SIG-M5 (cell line): ENCODE results near the gene RIOK3.
"Not testable (repeated sequence)": the region's sequence is repeated elsewhere in the genome, so short reads cannot be mapped to it uniquely, and the experiment has no call there.

Source experiments
- DNase-seq: peaks from one replicate; lab custom pipeline; 2025; lab: John Stamatoyannopoulos, UW

Gene RIOK3

DNA sequence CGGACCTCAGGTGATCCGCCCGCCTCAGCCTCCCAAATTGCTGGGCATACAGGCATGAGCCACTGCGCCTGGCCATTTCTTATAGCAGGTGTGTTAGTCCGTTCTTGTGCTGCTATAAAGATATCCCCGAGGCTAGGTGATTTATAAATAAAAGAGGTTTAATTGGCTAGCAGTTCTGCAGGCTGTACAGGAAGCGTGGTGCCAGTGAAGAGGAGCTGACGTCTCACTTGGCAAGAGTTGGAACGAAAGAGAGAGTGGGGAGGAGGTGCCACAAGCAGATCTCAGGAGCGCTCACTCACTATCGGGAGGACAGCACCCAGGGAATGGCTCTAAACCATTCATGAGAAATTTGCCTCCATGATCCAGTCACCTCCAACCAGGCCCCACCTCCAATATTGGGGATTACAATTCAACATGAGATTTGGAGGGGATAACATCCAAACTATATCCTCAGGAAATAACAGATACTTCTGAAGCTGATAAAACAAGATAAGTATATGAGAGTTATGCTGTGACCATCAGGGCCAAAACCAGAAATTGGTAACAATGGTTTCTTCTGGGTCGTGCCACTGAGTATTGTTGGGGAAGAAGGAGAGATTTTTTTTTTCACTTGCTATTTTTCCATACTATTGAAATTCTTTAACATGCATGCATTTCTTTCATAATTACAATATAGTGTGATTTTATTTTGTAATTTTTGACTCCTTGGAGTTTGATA, 42.8 kb downstream of the RIOK3 start:
- no peak for DNase-seq

DNA sequence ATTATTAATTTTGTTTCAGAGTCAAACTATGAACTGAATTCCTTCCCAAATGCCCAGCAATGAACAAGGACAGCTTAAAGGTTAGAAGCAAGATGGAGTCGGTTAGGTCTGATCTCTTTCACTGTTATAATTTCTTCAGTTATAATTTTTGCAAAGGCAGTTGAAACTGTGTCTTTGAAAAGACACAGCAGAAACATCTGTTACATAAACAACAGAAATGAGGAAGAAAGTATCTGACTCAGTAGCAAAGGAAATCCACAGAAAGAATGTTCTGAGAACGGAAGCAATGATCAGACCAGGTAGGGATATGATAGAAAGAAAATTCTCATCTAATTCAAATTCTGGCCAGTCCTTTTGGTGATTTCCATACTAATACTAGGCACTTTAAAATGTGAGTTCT, 45.0 kb downstream of the RIOK3 start:
- no peak for DNase-seq

DNA sequence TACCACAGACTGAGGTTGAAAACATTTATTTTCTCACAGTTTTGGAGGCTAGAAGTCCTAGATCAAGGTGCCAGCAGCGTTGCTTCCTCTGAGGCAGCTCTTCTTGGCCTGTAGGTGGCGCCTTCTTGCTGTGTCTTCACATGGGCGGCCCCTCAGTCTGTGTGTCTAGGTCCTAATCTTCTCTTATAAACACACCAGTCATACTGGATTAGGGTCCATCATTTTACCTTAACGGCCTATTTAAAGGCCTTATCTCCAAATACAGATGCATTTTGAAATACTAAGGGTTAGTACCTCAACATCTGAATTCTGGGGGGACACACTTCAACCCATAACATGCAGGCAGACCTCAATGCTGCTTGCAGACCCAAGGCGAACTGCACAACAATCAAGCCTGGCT, 45.8 kb downstream of the RIOK3 start:
- DNase-seq, result peak; percentile 7

DNA sequence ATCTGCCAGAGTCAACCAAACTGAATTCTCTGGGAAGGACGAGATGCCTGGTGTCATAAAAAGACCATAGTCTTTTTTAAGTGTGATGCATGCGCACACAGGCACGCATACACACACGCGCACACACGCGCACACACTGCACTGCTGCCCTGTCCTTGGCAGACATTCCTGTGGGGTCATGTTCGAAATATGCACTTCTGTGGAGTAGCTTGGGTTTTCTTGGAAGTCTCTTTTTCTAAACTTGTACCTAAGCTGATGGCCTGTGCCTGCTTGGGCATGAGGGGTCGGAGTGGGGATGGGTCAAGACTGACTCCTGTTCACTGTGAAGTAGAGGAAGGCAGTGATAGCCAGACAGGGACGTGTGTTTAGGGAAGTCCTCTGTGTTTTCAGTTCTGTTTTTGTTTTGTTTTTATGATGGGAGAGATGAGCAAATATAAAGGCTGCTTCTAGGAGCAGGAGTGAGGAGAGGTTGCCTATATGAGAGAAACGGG, 46.2 kb downstream of the RIOK3 start:
- DNase-seq, result no peak

DNA sequence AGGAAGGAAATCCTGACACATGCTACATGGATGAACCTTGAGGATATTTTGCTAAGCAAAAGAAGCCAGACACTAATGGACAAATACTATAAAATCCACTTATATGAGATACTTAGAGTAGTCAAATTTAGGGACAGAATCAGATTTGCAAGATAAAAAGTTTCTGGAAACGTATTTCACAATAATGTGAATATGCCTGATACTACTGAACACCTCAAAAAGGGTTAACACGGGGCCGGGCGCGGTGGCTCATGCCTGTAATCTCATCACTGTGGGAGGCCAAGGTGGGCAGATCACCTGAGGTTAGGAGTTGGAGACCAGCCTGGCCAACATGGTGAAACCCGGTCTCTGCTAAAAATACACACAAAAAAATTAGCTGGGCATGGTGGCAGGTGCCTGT, 48.5 kb downstream of the RIOK3 start:
- DNase-seq, result no peak

DNA sequence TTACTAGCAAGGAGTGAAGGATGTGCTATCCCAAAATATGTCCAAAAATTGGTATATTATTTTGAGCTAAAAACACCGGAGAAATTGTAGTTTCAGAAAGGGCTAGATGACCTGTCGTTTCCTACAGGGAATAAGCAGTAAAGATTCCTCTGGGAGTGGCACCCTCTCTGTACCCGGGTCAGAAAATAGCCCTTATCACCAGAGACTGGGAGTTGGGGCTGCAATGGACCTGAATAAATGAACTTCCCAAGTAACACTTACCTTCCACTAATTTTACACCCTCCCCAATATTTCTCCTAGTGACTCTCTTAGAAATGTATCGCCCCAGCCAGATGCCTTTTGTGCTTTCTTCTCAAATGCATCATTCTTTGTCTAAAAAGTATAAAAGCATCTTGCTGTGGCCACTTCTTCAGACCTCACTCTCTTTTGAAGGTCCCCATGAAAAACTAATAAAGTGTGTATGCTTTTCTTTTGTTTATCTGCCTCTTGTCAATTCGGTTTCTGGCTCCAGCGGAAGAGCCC, 49.5 kb downstream of the RIOK3 start:
- no peak for DNase-seq

DNA sequence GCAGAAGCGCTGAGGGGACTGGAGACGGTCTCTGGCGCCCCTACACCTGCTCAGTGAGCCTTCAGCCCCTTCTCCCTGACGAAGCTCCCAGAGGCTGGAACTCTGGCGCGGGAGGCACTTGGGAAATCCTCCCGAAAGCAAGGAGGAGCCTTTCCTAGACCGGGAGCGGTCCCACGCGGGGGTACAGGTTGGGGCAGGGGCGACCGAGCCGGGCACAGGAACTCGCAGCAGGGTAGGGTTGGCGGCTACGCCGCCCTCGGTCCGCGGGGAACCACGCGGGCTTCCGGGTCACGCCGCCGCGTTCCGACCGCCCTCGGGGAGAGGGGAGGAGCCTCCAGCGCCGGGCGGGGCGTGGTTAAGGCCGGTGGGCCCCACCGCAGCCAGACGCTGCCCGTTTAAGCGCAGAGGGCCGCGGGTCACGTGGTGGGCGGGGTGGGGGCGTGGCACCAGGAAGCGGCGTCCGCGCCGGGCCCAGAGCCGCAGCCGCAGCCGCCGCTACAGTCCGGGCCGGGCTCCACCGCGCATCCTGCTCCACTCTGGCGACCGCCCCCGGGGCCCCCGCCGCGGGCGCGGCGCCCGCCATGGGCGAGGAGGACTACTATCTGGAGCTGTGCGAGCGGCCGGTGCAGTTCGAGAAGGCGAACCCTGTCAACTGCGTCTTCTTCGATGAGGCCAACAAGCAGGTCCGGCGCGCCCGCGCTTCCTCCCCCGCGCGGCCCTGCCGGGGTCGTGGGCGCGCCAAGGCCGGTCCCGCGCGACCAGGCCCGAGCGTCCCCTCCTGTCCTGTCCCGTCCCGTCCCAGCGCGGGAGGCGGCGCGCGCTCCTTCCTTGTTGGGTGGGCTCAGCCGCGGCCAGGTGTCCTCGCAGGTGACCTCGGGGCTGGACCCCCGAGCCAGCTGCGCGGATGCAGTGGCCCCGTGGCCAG, 50.2 kb downstream of the RIOK3 start, which contains the start of gene RMC1:
RMC1 (plus strand) TSS at position 474 of the 925 bp plus-strand sequence; CDS start at position 582, 108 bp downstream.
- DNase-seq, result no peak

DNA sequence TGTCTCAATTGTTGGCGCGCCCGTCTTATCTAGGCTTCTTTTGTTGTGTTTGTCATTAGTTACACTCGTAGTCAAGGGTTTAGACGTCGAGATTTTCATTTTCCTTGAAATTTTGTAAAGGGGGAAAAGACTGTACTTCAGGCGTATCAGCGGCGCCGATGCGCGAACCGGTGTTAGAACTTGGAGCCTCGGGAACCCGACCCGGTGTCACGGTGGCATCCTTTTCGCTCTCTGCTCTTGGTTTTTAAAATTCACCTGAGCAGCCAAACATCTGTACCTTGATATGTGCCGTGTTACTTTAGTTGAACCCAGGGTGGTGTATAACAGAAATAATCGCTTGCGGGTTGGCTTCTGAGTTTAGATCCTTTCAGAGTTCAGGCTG, 50.9 kb downstream of the RIOK3 start:
- DNase-seq, result no peak

DNA sequence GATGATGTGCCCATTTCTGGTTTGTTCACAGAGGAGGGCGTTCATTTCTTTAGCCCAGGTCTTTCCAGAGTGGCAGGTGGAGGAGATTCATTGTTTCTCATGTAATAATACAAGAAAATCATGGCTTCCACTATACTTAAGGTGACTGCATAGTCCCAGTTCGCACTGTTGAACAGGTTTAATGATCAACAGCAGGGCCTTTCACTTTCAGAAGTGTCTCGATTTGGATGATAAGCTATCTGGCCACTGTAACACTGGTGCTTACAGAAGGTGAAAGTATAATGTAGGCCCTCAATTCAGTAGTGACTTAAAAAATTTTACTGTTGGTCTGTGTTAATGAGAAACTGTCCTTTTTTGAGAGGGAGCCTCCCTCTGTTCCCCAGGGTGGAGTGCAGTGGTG, 51.6 kb downstream of the RIOK3 start:
- DNase-seq, result no peak

DNA sequence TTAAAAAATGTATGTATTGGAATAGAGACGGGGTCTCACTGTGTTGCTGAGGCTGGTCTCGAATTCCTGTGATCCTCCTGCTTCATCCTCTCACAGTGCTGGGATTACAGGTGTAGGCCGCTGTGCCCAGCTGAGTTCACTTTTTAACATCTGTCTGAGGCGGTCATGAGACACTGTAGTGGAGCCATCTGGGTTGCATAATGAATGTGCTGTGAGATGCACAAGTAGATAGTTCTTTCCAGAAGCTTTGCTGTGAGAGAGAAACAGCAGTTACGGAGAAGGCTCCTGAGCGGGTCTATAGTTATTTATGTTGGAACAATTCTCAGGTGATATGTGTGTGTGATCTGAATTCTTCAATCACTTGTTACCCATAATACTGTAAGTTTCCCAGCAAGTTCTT, 53.3 kb downstream of the RIOK3 start:
- no peak for DNase-seq

DNA sequence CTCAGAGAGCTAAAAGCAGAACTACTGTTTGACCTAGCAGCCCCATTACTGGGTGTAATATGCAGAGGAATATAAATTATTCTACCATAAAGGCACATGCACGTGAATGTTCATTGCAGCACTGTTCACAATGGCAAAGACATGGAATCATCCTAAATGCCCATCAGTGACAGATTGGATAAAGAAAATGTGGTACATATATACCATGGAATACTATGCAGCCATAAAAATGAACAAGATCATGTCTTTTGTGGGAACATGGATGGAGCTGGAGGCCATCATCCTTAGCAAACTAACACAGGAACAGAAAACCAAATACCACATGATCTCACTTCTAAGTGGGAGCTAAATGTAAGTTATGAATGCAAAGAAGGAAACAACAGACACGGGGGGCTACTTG, 57.8 kb downstream of the RIOK3 start:
- not testable (repeated sequence) for DNase-seq

DNA sequence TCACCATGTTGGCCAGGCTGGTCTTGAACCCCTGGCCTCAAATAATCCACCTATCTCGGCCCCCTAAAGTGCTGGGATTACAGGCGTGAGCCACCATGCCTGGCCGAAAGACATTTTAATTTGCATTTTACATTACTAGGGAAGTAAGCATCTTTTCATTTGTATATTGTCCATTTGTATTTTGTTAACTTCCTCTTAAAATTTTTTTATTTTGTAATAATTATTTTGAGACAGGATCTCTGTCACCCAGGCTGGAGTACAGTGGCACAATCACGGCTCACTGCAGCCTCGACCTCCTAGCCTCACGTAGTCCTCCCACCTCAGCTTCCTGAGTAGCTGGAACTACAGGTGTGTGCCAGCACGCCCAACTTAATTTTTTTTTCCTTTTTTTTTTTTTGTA, 59.1 kb downstream of the RIOK3 start:
- DNase-seq, result not testable (repeated sequence)

DNA sequence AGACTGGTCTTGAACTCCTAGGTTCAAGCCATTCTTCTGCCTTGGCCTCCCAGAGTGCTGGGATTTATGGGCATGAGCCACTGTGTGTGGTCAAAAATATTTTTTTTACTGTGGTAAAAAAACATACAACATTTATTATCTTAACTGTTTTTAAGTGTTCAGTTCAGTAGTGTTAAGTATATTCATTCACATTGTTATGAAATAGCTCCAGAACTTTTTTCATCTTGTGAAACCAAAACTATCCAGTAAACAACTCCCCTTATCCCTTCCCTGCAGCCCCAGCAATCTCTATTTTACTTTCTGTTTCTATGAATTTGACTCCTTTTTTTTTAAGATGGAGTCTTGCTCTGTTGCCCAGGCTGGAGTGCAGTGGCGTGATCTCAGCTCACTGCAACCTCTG, 59.6 kb downstream of the RIOK3 start:
- no peak for DNase-seq

DNA sequence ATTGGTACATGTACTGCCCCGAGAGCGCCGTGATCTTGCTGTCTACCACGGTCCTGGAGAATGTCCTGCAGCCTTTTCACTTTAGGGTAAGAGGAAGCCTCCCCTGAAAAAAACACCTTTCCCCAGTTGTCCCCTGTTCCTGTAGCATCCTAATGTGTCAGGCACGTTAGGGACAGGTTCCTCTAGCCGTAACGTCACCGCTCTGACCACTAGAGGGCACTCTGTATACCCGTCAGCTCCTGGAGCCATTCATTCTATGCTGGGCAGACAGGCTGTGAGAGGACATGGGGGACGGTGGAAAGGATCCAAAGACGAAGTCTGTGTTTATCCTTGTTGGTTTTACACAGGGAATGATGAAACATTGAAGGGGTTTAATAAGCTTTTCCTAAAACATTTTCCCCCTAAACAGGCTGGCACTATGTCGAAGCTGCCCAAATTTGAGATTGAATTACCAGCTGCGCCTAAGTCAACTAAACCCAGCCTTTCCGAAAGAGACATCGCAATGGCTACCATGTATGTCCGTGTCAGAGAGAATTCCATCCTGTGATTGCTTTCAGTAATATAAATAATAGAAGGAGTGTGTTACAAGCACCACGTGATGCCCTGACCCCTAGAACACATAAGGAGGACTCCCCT, 62.9 kb downstream of the RIOK3 start:
- no peak for DNase-seq

DNA sequence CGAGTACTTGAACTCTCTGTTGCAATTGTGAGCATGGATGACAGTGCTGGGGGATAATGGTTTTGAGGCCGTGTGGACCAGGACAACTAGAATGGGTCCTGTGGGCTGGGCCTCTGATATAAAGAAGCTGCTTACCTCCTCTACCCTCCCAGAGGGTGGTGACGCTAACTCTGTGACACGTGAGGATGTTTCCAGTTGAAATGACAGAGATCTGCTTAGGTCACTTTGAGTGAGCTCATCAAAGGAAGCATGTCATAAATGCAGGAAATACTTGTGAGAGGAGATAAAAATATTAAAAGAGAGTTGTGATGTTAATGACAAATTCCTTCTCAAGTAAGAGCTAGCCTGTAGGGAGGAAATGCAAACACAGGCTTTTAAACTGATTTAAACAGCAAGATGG, 66.6 kb downstream of the RIOK3 start:
- no peak for DNase-seq

DNA sequence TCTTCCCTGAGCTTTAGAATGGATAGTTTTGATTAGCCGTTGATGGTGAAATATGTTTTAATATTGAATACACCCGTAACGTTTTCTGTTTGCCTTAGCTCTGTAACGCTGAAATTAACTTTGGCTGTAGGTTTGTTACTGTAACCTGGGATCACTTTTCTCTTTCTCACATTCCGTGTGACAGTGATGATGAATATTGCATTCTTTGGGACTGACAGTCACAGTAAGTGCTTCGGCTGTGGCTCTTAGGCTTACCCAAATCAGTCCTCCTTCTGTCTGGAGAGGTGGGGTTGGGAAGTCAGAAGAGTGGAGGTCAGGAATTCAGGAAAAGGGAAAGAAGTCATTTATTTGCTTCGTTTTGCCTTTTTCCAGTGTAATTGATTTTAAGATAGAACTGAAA, 68.2 kb downstream of the RIOK3 start:
- no peak for DNase-seq

DNA sequence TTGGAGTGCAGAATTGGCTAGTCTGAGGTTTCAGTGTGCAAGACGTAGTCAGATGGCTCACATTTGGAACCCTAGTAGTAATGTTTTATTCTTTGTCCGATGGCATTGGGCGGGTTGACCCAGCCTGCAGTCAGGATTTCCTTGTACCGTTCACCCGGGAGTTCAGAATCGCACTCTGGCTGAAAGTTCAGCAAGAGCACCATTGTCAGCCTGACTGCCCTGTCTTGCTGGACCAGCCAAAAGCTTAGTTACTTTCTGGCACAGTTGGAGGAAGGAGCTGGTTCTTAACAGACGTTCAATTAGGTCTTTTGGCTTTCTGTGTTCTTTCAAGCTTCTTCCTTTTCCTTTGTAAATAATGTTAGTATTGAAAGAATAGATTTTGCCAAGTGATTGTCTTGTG, 68.8 kb downstream of the RIOK3 start:
- no peak for DNase-seq

DNA sequence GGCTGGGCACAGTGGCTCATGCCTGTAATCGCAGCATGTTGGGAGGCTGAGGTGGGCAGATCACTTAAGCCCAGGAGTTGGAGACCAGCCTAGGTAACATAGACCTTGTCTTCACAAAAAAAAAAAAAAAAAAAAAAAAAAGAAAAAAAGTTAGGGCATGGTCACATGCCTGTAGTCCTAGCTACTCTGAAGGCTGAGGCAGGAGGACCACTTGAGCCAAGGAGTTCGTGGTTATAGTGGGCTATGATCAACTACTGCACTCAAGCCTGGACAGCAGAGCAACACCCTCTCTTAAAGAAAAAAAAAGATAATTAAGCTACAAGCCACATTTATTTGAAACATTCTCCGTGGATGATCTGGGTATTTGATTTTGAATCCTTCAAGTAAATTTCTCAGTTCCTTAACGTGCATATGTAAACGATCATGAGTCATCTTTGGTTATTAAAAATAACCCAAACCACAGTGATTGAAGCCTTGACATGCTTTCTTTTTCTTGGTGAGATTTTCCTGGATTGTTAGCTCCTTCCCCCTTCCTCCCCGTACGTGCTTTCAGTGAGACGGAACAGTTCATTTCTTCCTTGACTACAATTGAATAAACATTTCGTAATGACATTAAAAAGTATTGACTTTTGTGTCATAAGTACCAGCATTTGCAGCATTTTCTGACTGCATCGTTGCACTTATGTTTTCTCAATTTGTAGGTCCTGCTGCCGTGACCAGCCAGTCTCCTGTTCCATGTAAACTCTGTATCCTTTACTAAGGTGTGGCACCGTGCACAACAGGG, 70.5 kb downstream of the RIOK3 start:
- no peak for DNase-seq

DNA sequence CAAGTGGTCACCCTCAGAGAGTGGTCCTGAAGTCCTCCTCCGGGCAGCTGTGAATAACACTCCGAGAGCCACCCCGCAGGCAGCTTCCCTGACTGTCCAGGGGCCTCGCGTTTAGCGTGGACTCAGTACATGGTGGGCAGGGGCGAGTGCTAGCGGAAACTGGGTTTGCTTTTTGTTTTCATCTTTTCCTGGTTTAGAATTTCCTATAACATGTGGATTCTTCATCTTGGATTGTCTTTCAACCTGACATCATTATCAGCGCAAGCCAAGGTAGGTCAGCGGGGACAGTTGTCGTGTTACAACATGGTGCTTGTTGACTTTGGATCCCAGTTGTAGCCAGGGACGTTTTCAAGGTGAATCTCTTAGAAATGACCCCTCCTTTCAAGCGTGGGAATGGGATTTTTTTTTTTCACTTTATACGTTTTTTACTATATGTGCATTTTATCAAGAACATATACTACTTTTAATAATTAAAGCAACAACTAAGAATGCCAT, 71.2 kb downstream of the RIOK3 start:
- no peak for DNase-seq

DNA sequence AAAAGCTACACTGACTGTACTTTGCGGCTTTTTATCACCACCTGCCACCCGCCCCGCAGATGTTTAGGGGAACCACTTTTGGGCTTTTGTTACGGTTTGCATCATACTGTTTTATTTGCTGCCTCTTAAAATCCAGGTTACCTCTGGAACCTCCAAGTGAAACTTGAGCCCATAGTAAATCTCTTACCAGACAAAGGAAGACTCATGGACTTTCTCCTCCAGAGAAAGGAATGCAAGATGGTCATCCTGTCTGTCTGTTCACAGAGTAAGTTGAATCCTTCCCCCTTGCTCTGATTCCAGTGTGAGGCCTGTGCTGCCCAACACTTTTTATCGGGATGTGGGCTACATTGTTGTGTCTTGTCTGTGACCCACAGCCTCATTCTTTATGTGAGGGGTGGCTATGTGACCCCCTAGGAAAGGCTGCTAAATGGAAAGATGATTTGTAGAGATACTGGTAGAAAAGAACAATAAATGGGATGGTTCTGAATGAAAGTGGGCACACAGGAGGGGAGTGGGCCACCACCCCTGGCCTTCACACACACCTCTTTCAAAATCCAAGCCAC, 73.5 kb downstream of the RIOK3 start:
- DNase-seq, result no peak
